Myocyte (in vitro differentiated cells): Measurements from ENCODE around the gene CYB5D1. TPM values are rescaled to one million over a fixed set of nuclear protein-coding genes. Genes with fewer than 3 reads are reported as not detected.

Experiments
- DNase-seq: peaks from one replicate; pipeline ENCODE4 v3.0.0-alpha.2; 2012; ENCODE audit warnings: low read depth
- total RNA-seq: library from RNA; depleted of rRNA; stranded (reverse); fragments of >200 nt; gene quantifications from 2 replicates; pipeline ENCODE4 v1.2.3, GENCODE V29; 2014

The CYB5D1 gene
- total RNA-seq, 1 donor from 2014 or later = 4.3 TPM

DNA sequence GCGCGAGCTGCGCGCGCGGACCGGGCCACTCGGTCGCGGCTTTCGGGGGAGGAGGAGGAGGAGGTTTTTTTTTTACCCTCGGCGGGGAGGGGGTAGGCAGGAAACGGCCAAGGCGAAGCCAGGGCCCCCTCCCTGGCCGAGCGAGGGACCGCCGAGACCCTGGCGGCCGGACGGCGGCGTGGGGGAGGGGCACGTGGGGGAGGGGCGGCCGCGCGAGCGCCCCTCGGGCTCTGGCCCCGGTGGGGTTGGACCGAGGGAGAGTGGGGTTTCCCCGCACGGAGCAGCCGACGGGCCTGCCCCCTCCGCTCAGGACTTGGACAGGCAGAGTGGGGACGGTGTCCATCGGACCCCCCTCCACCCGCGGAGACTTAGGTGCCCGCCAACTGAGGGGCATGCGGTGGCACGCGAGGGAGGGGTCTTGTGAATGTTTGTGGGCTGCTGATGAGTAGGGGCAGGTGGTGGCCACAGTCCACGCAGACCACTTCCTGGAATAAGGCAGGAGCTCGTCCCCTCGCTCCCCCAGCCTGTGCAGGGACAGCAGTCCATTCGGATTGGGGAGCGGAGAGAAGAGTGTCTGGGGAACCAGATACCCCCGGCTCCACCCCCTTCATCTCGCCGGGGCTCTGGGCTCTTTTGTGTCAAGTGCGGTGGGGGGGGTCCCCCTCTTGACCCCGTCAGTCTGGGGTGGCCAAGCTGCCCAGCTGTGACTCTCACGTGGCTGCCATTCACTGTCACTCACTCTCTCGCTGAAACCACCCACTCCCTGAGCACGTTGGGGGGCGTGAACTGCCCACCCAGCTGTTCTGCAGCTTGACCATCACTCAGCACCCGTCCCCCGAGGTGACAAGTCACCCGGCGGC, 27.8 kb downstream of the CYB5D1 start:
- peak; percentile 97 for DNase-seq

DNA sequence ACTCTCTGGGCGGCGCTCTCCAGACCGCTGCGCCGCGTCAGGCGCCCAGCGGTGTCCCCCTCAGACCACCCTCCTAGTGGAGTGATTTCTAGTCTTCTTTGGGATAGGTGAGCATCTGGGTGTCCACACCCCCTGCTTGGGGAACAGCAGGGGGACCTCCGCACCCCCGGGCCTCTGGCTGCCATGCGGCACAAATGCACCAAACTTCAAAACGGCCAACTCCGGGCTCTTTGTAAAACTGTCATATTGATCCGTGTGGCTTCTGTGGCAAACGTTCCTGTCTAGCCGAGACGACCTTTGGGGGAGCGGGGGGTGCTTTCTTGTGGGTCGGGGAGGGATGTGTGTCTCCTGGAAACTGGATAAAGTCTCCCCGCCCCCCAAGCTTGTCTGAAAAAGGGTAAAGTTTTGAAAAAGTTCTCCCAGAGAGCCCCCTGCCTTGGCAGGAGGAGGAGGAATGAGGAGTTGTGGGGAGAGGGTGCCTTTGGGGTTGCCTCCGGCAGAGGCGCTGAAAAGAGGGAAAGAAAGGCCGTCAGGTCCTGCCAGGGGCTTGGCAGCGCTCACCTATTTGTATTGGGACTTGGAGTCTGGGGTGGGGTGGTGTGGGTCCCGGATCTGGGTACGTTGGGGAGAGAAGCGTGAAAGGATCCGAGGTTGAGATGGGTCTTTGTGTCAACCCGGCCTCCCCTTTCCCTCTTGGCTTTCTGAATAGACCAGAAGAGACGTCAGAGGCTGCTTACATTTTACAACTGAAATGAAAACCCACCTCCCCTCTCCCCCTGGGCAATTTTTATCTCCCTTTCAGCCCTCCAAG, 28.6 kb downstream of the CYB5D1 start:
- peak; percentile 44 for DNase-seq

DNA sequence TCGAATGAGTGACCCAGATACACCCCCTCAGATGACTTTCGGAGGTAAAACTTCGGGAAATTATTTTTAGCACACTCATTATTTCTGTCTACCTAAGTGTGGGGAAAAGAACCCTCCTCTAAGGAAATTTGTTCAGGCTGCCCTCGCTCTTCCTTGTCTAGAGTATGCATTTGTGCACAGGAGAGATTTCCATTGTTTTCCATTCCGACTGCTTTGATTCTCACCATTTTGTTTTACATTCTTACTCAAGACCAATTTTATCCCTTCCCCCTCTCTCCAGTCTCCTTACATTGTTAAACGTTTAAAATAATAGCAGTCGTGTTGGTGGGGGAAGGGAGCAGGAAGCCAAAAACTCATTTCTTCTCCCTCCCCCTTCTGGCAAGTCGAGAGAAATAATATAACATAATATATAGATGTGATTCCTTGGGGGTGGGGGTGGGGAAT, 29.3 kb downstream of the CYB5D1 start:
- DNase-seq = no peak

DNA sequence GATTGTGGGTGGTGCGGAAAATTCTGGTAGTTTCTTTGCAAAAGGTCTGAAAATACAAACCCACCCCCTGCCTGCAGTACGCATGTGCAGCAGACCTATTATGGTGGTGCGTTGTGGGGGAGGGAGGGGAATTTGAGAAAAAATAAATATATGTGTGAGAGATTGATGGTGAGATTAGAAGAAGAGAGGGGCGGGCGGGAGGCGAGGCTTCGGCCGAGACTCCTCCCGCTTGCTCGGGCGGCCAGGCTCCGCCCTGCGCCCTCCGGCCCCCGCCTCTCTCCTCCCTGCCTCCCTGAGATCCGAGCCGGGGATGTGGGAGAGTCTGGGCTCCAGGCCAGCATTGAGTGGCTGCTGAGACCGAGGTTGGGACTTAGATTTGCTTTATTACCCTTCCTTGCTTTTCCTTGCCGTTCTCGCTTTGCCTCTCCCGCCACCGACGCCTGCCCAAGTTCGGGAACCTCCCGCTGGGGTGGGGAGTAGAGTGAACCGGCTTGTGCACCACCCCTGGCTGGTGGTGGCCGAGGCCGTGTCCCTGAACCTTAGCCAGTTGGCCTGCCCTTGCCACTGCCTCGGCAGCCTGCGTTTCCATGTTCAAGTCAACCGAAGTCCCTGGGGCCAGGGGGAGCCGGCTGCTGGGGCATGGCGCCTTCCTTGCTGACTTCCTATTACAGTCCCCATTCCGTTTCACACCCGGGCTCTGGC, 29.8 kb downstream of the CYB5D1 start:
- peak; percentile 98 for DNase-seq

DNA sequence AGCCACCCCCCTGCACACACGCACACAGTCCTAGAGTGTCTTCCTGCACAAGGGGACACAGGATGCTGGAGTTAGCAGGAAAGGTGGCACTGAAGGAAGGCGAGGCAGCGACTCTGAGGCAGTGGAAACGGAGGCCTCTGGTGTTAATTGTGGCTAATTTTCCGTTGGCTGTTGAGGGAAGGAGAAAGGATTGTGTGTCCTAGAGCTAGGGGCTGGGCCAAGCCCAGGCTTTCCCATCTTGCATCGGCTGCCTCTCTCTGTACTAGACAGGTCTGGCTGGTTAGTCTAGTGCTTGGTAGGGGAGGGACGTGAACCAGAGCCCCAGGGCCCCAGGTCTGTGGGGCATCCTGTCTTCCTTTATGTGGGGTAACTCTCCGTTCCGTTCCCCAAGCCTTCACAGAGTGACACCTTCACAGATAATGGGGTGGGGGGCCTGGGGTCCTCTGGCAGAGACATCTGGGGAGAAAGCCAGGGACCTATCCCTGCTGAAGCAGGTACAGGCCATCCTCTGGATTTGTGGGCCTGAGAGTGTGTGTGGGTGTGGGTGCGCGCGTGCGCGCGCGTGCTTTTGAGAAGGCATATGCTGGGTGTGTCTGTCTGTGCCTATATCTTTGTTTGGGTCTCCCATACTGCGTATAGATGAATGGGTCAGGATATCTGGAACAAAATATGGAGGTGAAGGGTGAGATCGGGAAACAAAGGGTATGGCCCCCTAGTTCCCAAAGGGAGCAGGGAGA, 30.5 kb downstream of the CYB5D1 start, which contains the start of gene CHD3:
Gene CHD3 (plus strand): TSS at position 606 of the 737 bp plus-strand sequence. CDS start 212 bp downstream, outside the sequence.
- no peak for DNase-seq

DNA sequence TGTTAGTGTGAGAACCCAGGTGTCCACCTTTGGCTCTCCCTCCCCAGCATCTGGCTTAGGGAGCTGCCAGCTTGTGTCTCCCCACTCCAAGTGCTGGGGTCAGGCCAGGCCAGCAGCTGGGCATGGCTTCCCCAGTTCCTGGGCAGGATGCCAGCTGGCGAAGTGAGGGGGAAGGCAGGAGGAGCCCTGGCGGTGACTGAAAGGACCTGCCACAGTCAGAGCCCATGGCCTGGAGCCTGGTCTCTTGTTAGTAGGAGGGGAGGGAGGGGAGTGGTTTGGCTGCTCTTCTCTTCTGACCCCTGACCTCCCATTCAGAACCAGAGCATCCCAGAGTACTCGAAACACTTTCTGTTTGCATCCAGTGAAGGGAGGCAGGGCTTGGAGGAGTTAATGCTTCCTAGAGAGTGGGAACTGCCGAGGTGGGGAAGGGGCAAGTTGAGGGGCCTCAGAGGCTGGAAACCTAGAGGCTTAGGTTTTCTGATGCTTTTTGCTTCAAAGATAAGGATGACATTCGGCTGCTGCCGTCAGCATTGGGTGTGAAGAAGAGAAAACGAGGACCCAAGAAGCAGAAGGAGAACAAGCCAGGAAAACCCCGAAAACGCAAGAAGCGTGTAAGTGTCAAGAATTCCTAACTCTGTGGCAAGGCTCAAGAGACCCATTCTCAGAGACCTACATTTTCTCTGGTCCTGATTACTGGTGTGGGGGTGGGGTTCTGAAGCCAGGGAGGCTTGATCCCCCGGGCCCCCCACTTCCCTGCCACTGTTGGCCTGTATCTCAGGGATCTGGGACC, 31.6 kb downstream of the CYB5D1 start:
- DNase-seq = peak; percentile 99

DNA sequence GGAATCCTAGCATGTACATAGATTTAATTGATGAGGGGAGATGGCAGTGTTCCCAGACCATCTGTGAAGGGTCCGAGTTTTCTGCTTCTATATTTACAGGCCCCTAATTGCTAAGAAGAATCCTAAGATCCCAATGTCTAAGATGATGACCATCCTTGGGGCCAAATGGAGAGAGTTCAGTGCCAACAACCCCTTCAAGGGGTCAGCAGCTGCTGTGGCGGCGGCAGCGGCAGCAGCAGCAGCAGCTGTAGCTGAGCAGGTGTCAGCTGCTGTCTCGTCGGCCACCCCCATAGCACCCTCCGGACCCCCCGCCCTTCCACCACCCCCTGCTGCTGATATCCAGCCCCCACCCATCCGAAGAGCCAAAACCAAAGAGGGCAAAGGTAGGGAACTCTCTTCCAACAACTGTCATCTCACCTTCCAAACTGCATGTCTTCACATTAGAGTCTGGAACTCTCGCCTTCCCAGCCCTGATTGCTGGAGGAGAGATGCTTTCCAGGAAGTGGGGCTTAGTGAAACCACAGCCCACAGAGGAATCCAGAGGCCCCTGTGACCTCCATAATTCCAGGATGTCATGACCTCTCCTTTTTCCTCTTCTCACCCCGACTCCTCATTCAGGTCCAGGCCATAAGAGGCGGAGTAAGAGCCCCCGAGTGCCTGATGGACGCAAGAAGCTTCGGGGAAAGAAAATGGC, 35.5 kb downstream of the CYB5D1 start:
- DNase-seq = peak; percentile 81

DNA sequence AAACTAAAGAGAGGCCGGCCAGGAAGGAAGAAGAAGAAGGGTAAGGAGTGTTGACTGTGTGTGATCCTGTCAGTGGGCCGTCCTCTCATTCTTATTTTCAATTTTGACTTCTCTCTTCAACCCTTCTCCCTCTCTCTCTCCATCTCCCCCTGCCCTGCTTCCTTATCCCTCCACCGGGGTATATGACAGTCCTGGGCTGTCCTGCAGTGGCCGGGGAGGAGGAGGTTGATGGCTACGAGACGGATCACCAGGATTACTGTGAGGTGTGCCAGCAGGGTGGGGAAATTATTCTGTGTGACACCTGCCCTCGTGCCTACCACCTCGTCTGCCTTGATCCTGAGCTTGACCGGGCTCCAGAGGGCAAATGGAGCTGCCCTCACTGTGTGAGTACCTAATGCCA, 36.4 kb downstream of the CYB5D1 start:
- DNase-seq = no peak

DNA sequence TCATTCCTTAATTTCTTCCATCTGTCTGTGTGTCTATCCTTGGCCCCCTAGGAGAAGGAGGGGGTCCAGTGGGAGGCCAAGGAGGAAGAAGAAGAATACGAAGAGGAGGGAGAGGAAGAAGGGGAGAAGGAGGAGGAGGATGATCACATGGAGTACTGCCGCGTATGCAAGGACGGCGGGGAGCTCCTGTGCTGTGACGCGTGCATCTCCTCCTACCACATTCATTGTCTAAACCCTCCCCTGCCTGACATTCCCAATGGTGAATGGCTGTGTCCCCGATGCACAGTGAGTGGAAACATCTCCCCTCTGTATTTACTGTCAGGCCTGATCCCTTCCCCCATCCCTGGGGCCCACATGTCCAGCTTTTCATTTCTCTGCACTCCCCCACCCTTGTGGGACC, 37.1 kb downstream of the CYB5D1 start:
- no peak for DNase-seq

DNA sequence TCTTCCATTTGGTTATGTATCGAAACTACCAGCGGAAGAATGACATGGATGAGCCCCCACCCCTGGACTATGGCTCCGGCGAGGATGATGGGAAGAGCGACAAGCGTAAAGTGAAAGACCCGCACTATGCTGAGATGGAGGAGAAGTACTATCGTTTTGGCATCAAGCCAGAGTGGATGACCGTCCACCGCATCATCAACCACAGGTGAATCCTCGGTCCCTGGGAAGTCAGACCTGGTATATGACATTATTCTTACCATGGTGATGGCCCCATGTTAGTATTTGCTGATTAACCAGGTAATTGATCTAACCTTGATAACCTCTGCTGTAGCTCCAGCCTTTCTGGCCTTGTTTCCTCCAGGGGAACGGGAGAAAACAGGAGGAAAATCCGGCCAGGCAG, 39.3 kb downstream of the CYB5D1 start:
- DNase-seq = no peak

DNA sequence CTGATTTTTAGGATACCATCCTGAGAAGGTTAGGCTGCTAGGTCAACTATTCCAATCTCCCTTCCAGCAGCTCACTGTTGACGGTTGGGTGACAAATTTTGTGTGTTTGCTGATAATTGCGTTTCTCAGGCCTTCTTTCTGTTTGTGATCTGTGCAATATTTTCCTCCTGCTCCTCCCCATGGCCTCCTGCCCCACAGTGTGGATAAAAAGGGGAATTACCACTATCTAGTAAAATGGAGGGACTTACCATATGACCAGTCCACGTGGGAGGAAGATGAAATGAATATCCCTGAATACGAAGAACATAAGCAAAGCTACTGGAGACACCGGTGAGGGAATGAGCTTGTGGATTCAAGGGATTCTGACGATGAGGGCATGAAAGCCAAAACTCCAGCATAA, 40.0 kb downstream of the CYB5D1 start:
- peak; percentile 33 for DNase-seq

DNA sequence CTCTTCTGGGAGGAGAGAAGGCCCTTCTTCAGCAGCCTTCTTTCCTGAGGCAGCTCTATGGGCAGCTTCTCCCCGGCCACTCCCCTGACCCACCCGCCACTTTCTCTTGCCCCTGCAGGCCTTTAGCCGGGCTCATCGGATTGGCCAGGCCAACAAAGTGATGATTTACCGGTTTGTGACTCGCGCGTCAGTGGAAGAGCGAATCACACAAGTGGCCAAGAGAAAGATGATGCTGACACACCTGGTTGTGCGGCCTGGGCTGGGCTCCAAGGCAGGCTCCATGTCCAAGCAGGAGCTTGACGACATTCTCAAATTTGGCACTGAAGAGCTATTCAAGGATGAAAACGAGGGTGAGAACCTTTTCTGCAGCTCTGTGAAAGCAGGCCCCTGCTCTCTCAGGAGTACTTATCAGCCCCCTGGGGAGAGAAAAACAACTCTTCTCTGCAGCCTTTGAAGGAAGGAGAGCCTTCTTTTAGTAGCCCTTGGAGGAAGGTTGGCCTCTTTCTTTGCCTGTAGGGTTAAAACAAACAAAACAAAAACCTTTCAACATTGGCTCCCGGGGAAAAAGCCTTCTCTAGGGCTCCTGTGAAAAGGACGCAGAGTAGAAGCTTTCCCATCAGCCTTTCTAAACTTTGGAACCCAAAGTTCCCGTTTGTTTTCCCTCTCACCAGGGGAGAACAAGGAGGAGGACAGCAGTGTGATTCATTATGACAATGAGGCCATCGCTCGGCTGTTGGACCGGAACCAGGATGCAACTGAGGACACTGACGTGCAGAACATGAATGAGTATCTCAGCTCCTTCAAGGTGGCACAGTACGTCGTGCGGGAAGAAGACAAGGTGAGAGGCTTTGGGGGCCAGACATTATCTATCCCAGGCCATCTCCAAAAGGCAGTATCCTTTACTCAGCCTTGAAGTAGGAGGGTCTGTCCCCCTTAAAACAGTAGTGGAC, 45.6 kb downstream of the CYB5D1 start:
- DNase-seq = no peak

DNA sequence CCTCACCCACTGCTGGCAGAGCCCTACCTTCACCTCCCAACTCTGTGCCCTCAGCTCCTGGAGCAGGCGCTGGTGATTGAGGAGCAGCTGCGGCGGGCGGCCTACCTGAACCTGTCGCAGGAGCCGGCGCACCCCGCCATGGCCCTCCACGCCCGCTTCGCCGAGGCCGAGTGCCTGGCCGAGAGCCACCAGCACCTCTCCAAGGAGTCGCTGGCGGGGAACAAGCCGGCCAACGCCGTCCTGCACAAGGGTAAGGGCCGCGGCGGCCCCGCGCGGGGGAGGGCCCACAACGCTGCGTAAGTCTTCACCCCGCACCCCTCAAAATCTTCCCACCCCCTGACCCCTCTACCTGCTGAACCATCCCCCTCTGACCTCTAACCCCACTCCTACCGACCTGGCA, 51.3 kb downstream of the CYB5D1 start:
- no peak for DNase-seq

DNA sequence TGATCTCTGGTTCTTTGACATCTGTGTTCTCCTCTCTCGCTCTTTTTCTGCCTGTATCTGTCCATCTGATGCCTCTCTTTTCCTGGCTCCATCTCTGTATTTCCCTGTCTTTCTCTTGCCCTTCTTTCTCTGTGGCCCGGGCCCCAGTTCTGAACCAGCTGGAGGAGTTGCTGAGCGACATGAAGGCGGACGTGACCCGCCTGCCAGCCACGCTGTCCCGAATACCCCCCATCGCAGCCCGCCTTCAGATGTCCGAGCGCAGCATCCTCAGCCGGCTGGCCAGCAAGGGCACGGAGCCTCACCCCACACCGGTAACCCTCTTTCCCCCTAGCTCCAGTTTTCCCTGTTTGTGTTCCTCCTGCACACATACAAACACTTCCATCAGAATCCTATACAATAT, 52.5 kb downstream of the CYB5D1 start:
- DNase-seq = no peak

DNA sequence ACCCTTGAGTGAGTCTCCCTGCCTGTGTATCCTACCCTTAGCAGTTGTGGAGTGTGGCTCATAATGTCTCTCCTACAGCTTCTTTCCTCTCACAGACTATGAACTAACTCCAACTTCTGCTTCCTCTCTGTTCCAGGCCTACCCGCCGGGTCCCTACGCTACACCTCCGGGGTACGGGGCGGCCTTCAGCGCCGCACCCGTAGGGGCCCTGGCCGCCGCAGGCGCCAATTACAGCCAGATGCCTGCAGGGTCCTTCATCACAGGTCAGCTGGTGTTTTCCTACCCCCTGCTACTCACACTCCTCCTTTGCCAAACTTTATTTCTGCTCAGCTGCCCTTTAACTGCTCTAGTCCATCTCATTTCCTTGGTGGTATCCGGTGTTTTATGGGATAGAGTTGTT, 52.9 kb downstream of the CYB5D1 start:
- no peak for DNase-seq

DNA sequence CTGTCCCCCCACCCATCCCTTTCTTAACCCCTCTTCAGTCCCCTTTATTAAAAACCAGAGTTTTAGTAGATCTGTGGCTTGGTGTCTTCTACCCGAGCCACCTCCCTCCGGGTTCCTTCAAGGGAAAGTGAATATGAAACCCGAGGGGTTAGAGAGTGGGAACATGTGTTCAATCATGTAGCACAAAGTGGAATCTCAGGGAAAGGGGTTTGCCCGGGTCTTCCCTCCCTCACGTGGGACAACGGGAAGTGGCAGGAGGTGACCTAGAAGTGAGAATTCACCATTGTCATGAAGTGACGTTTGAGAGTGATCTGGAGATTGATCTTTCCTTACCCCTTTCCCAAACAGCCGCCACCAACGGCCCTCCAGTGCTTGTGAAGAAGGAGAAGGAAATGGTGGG, 53.3 kb downstream of the CYB5D1 start:
- no peak for DNase-seq
